Frontal cortex (tissue), 4 donors: ENCODE data around the gene ACTN1. TPM values are rescaled to one million over a fixed set of nuclear protein-coding genes. Genes with fewer than 3 reads are reported as not detected.

Experiments
- DNase-seq, 2 donors: peaks; one replicate each; pipeline ENCODE4 v3.0.0; 2012; ENCODE audit warnings: low spot score in 2 of 2
- FAIRE-seq: peaks from 2 replicates; lab custom pipeline; 2012; peaks lifted over from hg19 to GRCh38; lab: Jason Lieb, UNC
- total RNA-seq: library from RNA; depleted of rRNA; stranded (reverse); fragments of >200 nt; gene quantifications from one replicate; pipeline ENCODE4 v1.2.3, GENCODE V29; 2014
- donor health status: control.
- donor health status: control.
- donor health status: control.

Gene ACTN1
- total RNA-seq, 1 donor from 2014 or later: 15.1 TPM

DNA sequence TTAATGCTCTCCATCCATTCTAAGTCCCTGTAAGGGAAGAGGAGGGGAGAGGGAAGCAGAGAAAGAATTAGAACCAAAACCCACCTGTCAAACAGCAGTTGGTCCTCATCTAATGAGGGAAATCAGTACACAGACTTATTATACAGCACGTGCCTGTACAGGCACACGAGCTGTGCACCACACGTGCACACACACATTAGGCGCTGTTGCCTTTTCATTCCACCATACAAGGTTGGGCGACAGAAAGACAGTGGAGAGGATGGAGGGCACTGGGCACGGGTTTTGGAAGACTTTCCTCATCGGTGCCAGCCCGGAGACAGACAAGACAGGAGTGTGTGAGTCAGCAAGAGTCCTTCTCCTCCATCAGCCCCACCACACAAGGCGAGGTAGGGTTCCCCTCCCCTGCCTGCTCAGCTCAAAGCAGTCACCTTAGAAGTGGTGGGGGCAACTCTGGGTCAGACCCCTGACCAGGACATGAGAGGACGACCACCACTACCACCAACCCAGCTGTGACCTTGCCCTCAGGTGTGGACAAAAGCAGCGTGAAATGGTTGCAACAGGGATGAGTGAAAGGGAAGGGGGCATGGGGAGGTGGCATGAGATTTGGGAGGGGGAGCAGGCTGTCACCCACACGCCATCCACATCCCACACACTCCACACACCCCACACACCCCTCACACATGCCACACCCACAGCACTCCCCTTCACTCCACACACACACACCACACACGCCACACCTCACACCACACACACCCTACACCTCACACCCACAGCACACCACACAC is 80.7 kb downstream of the ACTN1 start:
- FAIRE-seq (no peak), DNase-seq (no peak)

DNA sequence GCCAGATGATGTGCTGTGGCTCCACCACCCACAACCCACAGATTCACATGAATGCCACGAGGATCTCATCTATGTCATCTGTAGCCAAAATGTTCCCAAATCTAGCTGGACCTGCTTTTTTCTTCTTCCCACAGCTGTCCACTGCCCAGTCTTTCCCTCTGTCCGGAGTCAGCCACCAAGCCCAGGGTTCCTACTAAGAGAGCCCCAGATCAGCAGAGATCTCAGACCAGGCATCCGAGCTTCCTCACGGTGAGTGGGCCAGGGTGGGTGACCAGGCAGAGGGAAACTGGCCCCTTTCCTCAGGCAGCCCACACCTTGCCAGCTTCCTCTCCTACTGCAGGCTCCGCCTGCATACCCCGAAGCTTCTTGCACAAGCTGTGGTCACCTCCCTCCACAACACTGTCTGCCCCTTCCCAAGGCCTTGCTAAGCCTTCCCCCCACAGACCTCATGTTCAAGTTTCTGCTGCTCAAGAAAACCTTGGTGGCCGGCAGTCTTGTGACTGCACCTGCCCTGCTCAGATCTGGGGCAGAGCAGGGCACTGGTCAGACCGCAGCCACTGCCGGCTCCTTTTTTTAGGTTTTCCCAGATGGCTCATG is 81.4 kb downstream of the ACTN1 start:
- DNase-seq (no peak), FAIRE-seq (no peak)

DNA sequence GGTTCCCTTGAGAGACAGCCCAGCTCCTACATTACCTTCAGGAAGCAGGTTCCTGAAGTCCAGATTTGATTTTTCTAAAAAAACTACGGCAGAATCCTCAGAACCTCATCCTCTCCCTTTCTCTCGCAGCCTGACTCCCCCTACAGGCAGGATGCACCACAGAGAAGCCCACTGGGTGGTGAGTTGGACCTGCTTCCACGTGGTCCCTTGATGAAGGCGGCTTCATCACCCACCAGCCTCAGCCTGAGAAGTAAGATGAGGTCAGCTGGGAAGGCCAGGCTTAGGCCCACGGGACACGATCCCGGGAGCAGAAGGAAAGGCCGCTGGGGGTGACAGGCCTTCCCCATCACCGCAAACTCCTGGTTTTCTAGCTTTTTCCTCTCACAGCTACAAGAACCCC is 83.0 kb downstream of the ACTN1 start:
- FAIRE-seq (no peak), DNase-seq (no peak)

DNA sequence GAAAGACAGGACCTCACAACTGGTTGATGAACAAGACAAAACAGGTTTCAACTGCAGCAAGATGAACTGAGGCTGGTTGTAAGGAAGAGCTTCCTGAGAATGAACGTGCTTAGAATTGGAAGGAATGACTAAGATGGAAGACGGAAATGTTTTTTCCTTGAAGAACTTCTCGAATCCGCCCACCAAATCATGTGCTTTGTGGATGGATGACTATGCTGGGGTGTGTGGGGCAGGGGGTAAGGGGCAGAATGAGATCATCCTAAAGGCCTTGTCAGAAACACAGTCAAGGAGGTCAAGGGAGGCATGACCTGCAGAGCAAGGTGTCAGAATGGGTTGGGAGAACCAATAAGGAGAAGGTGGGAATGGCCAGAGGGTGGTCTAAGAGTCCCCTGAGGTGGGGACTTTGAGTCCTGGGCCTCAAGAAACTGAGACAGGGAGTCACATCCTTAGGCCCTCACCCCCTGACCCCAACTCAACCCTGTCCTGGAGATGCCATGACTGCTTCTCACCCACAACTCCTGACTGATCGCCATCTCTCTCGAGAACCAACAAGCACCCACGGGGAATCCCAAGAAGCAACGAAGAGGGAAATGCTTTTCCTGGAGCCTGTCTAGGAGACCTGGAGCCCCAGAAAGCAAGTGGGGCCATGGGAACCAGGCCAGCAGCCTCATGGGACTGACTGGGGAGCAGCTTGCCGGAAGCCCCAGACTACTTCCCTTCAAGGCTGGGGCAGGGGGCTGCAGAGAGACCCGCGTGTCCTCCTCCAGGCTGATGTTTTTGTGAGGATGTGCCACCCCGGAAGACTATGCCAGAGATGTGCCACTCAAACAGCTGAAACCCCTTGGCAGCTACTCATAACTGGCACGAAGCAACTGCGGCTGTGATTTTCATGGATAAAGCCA is 84.0 kb downstream of the ACTN1 start:
- FAIRE-seq: no peak
- no peak for DNase-seq

DNA sequence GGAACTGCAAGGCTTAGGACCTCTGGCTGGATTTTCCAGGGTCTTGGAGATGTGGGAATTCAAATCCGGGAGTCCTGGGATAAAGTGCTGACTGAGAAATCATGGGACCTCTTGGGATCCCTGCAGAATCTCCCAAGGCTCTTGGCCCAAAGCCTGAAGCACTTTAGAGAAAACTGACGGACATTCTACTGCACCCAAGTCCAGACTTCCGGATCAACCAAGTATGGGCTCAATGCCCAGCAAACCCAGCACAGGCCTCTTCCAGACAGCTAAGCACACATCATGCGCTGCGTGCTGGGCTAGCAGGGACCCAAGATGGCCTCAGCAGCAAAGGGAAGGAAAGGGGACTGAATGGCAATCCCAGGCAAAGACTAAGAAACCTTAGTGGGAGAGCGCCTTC is 85.0 kb downstream of the ACTN1 start:
- no peak for FAIRE-seq
- no peak for DNase-seq

DNA sequence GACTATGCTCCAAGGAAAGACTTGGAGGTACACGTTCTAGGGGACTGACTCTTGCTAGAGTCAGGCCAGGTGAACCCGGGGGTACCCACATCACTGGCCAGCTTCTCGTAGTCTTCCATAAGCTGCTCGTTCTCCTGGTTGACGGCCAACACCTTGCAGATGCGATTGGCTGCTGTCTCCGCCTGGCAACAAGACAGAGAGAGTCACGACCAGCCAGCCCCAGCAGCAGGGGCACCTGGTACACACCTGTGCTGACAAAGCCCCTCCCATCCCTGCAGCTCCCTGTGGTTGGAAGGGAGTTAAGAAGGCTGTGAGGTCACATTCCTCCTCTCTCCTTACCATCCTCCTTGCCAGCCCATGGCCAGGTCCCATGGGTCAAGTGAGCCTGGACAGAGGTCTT is 85.5 kb downstream of the ACTN1 start:
- no peak for FAIRE-seq

DNA sequence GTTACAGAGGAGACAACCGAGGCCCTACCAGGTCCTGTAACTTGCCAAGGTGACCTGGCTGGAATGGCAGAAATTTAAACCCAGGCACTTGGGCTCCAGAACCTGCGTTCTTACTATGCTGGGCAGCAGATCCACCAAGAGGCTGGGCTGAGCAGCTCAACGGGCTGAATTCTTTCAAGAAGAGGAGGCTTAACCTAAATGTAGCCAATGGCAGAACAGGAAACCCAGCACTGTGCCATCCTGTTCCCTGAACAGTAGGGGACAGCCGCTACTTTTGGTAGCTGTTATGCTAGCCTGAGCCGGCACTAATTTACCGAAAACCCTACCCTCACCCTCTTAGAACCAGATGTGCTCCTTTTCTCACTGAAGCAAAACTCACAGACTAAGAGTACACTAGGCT is 86.1 kb downstream of the ACTN1 start:
- FAIRE-seq: no peak
- no peak for DNase-seq

More for the DNA sequence above, 85.5 kb downstream of the ACTN1 start:
- DNase-seq: no peak

DNA sequence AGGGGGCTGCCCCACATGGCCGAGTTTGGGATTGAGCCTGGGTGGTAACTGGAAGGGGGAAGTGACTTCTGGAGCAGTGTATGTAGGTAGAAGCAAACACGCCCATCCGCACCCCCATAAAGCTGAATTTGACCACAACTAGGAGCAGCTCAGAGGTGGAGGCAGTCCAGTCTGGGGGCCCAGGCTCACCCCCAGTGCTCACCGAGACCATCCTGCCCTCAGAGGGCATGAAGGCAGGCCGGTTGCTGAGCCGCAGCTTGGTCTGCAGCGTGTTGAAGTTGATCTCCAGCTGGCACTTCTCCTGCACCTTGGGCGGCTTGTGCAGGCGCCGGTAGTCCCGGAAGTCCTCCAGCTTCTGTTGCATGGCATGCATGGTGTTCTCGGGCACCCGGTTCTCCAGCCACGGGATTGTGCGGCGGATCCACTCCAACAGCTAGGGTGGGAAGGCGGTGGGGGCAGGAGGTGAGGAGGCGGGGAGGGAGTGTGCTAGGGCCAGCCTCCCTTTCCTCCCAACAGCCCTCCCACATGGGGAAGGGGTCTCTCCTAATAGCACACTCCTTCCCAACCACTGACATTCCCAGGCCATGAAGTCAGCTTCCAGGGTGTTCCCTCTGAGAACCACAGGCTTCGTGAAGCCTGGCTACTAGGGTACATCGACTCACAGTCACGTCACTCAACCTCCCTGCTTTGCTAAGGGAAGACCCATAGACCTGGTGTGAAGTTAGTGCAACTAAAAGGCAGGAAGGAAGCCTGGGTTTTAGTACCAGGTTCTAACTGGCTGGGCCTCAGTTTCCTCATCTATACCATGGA is 87.0 kb downstream of the ACTN1 start:
- DNase-seq: no peak
- FAIRE-seq: no peak

DNA sequence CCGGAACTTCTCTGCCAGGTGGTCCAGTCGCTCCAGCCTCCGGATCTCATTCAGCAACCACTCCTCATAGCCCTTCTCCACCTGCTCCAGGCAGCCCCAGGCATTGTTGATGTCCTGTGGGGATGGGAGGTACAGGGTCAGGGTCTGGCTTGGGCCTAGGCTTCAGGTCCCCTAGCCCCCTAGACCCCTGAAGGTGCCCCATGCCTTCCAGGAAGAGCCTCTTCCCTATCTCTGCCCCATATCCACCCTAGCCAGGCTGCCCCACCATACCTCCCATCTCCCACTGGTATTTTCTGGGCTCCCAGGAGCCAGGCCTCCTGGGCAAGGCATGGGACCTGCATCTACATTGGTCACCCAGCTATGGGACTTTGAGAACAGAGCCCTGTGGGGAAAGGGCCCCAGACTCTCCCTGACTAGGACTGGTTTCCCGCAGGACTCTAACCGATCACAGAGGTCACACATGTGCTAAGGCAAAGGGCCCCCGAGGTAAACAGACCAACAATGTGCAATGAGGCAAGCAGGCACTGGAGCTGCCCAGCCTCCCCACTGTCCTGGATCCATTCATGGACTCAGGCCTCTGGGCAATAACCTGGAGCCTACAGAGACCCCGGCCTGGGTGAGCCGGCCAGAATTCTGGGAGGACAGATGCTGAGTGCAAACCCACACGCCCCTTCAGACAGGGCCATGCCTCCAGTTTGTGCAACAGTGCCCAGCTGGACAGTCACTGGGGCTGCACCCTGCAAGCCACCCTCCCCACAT is 88.8 kb downstream of the ACTN1 start:
- no peak for FAIRE-seq
- no peak for DNase-seq

DNA sequence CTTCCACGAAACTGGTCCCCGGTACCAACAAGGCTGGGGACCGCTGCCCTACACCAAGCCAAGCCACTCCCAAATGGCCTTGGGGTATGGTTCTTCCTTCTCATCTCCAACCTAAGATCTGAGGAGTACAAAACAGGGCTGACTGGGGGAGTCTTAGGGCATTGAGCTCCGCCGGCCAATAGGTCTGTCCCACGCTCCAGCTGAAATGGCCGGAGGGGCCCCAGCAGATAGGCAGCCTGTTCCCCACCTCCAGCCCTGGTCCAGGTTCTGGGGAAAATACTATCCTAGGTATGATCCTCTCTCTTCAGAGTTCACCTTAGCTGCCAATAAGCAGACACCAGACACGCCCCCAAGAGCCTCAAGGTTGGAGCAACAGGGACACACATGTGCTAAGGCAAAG is 90.2 kb downstream of the ACTN1 start:
- DNase-seq (no peak), FAIRE-seq (no peak)

DNA sequence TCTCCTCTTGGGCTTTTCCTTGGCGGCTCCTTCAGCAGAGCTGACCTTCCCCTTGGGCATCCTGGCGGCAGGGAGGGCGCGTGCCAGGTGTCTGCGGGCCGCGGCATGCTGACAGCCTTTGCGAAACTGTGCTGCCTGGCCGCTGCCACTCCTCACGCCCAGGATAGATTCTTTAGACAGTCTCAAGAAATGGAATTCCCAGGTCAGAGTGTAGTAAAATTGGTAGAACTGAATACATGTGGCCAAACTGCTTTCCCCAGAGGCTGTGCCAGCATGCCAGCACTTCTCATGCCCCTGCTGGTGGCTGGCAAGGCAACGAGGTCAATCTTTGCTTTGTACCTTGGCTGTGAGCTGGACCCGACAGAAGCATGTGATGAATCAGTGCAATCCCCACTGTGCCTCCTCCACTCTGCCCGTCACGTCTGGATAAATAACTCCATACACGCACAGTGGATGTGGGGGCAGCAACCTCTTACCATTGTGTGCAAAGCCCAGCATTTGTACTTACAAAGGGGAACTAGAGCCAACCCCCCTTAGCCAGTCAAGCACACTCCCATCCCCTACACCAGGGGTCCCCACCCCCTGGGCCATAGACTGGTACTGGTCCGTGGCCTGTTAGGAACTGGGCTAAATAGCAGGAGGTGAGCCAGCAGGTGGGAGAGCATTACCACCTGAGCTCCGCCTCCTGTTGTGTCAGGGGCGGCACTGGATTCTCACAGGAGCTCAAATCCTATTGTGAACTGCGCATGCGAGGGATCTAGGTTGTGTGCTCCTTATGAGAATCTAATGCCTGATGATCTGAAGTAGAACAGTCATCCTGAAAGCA is 90.9 kb downstream of the ACTN1 start:
- DNase-seq: peak in 1 of 2 donors; percentile 39
- no peak for FAIRE-seq

DNA sequence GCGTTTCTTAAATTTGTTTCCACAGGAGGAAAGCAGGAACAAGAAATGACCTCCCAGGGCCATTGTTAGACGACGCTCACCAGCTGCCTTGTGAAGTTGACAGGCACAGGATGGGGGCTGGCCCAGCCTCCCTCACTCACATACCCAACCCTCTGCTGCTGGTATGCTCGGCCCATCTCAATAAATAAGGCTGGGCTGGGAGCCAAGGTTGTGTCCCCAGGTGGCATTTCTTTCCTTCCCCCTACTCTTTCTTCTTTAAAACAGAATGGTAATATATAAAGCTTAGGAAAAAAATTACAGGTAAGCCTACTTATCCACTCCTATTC is 93.0 kb downstream of the ACTN1 start:
- FAIRE-seq: no peak
- no peak for DNase-seq

DNA sequence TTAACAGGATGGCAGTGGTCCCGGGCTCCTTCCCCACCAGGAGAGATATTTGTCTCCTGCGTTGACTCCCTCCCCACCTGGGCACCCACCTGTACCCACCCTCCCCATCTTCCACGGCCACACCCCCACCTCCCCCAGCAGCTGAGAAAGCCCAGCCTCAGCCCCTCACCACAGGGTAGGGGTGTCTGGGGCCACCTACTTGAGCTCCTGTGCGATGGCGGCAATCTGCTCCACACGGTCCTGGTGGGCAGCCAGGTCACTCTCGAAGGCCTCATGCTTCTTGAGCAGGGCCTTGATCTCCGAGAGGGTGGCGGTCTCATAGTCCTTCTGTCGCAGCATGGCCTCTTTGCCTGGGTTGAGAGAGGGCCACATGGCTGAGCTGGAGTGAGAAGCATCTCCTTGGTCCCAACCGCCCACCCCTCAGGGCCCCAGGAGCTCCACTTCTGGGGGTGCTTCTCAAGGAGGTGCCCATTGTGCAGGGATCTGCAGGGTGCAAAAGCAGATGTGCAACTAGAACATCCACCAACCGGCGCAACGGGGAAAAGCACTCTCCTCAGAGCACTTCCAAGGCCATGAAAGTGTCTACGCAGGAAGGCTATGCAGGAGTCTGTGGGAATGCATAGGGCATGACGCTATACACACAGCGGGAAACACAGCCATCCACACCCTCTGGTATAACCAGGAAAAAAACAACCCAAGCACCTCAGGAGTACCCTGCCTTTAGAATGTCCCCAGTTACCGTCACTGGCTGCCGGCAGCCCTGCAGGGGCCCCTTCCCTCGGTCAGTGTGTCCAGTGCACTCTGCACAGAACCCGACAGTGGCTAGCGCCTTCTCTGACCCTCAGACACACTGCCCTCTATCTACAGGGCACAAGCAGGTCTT is 93.6 kb downstream of the ACTN1 start:
- FAIRE-seq (no peak), DNase-seq (no peak)

DNA sequence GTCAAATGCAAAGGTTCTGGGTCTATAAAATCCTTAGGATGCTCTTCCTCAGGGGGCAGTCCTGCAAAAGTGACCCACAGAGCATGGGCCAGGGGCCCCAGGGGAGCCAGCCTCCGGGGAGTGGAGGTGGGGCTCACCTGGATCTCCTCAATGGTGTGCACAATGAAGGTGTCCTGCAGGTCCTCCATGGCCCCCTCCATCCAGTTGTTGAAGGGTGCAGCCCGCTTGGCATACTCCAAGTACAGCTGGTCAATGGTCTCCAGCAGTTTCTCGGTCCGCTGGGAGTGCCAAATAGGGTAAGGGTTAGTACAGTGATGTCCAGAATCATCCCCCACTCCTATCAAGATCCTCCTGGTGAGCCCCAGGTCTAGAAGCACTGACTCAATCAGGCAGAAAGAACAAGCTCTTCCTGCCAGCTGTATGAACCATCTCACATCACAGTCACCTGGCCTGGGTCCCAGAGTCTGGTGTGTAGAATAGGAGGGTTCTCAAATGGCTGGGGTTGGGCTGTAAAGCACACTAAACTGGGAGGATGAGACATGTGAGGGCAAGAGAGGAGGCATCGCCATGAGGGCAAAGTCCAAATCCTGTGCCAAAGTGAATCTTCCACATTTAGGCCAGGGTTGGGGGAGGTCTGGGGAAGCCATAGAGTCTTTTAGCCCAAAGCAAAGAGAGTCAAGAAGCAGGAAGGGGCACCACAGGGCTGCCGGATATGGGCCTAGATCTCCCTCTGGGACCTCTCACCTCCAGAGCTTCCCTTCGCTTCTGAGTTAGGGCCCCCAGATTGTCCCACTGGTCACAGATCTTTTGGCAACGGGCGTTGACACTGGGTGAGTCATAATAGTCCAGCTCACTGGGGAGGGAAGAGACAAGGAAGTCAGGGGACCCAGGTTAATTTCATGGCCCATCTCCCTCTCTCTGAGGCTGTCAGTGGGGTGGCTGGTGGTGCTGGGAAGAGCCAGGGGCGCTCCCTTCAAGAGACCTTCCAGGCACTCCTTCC is 94.8 kb downstream of the ACTN1 start:
- no peak for DNase-seq
- no peak for FAIRE-seq

DNA sequence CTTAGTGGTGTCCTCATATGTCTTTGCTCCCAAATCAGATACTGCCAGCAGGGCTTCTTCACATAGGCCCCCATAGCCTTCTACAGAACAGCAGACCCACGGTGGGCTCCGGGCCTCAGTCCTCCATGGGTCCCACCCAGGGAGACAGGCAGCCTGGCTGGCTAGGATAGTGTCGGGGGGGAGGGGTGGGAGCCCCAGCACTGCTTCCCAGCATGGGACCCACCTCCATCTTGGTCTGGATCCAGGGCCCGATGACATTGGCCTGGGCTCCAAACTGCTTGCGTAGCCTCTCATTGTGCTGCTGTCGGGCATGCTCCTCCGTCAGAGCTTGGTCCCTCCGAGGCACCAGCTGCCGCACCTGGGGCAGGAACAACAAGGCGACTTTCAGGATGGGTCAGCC is 96.9 kb downstream of the ACTN1 start:
- FAIRE-seq (no peak), DNase-seq (no peak)

DNA sequence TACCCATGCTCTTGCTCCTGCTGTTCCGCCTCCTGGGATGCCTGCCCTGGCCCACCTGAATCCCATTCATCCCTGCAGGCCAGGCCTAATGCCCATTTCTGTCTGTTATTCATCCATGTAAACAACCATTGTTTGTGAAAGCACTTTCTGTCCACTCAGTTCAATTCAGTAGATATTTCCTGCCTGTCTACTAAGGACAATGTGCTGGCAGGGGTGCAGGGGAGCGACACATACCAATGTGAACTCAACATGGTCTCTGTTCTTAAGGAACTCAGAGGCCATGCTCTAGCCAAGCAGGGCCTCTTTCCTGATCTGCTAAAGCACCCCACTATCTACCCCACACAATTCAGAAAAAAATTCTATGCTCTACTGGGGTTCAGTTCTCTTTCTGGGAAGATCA is 97.7 kb downstream of the ACTN1 start:
- DNase-seq: no peak
- no peak for FAIRE-seq
